ENCODE measurements around the gene CNST. TPM values are rescaled to one million over a fixed set of nuclear protein-coding genes. Genes with fewer than 3 reads are reported as not detected.

CNST gene
- total and polyA plus RNA-seq, 9 donors = 8.7 to 31.2 (median 22.4) TPM

DNA sequence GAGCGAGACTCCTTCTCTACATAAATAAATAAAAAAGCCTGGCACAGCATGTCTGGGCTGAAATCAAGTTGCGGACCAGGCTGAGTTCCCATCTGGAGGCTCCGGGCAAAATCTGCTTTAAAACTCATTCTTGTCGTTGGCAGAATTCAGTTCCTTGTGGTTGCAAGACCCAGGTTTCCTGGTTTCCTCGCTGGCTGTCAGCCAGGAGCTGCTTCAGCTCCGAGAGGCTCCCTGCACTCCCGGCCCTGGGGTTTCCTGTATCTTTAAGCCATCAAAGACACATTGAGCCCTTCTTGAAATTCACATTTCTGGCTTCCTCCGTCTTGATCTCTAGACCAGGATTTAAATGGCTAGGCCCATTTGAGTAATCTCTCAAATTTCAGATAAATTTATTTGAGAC is 137.3 kb downstream of the CNST start:
- Histone ChIP-seq H3K27ac (no peak overlapping the region), H3K27me3 (no peaks in the 10 kb centered on the region), H3K36me3 (no peaks in the 10 kb centered on the region), H3K4me3 (no peak overlapping the region), H3K4me1 (ENCODE audit: insufficient read depth) (peaks cover 1% of the 10 kb centered on the region), H3K9me3 (no peaks in the 10 kb centered on the region)
- no peak for DNase-seq
- intact Hi-C loops (cut with DNase I) = no loop called here
- TF ChIP-seq, protein P1, sequence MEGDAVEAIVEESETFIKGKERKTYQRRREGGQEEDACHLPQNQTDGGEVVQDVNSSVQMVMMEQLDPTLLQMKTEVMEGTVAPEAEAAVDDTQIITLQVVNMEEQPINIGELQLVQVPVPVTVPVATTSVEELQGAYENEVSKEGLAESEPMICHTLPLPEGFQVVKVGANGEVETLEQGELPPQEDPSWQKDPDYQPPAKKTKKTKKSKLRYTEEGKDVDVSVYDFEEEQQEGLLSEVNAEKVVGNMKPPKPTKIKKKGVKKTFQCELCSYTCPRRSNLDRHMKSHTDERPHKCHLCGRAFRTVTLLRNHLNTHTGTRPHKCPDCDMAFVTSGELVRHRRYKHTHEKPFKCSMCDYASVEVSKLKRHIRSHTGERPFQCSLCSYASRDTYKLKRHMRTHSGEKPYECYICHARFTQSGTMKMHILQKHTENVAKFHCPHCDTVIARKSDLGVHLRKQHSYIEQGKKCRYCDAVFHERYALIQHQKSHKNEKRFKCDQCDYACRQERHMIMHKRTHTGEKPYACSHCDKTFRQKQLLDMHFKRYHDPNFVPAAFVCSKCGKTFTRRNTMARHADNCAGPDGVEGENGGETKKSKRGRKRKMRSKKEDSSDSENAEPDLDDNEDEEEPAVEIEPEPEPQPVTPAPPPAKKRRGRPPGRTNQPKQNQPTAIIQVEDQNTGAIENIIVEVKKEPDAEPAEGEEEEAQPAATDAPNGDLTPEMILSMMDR (IDR thresholded peaks at IDR 0.05) = no peak
- TF ChIP-seq POLR2A (IDR thresholded peaks at IDR 0.05) = no peak
- no peak for TF ChIP-seq EP300 (IDR thresholded peaks at IDR 0.05)
- WGBS, 3 donors = 64 to 66% (median 65%) methylated on average over 8 of the region's 8 CpGs

DNA sequence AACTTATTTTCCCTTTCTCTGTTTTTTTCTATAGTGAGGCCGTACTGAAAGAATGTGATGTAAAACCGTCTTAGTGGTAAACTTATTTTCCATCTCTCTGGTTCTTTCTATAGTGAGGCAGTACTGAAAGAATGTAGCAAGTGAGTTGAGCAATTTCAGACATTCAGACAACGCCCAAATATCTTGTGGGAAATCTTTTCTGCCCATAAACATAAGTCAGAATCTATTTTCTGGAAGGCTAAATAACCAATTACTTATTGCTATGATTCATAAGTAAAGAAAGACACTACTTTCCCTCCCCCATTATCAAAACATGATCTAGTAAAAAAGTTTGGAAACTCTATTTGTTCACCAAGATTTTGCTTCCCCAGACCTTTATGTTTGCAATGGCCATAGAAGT is 139.1 kb downstream of the CNST start:
- Histone ChIP-seq H3K4me1 (ENCODE audit: insufficient read depth) (no peaks in the 10 kb centered on the region), H3K4me3 (no peak overlapping the region), H3K9me3 (no peaks in the 10 kb centered on the region), H3K36me3 (no peaks in the 10 kb centered on the region), H3K27ac (no peak overlapping the region), H3K27me3 (no peaks in the 10 kb centered on the region)
- intact Hi-C loops (cut with DNase I) = no loop called here
- 69 to 73% (median 72%) methylated on average over 3 of the region's 3 CpGs for WGBS, 3 donors
- TF ChIP-seq, protein P1 (IDR thresholded peaks at IDR 0.05) = no peak
- TF ChIP-seq EP300 (IDR thresholded peaks at IDR 0.05) (no peak), POLR2A (IDR thresholded peaks at IDR 0.05) (no peak)
- no peak for DNase-seq

DNA sequence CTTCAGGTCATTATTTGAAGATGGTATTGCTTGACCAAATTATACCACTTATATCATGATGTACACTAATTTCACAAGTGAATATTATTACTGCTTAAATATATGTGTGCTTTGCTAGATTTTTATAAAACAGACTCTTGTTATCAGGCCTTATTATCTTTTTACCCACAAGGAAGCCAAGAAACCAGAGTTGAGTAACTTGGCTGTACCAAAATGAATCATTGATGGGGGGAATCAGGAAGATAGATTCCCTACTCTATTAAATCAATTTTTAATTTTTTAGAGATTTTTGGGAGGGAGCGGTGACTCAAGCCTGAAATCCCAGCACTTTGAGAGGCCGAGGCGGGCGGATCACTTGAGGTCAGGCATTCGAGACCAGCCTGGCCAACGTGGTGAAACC is 141.9 kb downstream of the CNST start:
- Histone ChIP-seq H3K4me3 (no peak overlapping the region), H3K27ac (no peak overlapping the region), H3K36me3 (no peaks in the 10 kb centered on the region), H3K27me3 (no peaks in the 10 kb centered on the region), H3K4me1 (ENCODE audit: insufficient read depth) (no peaks in the 10 kb centered on the region), H3K9me3 (no peaks in the 10 kb centered on the region)
- intact Hi-C loops (cut with DNase I) = no loop called here
- DNase-seq = no peak
- WGBS, 3 donors = 89 to 94% (median 91%) methylated on average over 6 of the region's 6 CpGs
- TF ChIP-seq POLR2A (IDR thresholded peaks at IDR 0.05) (no peak), EP300 (IDR thresholded peaks at IDR 0.05) (no peak)
- TF ChIP-seq, protein P1 (IDR thresholded peaks at IDR 0.05) = no peak

DNA sequence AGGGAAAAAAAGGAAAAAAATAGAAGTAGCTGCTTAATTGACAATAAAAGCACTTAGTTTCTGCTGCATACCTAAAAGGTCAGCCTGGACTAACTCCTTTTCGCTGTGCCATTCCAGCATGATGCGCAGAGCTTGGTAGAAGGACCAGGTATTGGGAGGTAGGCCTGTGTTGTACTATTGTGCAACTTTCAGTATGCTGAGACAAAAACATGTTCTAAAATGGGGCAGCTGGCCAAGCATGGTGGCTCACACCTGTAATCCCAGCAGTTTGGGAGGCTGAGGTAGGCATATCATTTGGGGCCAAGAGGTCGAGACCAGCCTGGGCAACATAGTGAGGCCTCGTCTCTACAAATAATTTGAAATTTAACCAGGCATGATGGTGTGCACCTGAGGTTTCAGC is 142.9 kb downstream of the CNST start:
- TF ChIP-seq POLR2A (IDR thresholded peaks at IDR 0.05) = no peak
- TF ChIP-seq EP300 (IDR thresholded peaks at IDR 0.05) = no peak
- intact Hi-C loops (cut with DNase I) = no loop called here
- Histone ChIP-seq H3K27me3 (no peaks in the 10 kb centered on the region), H3K4me1 (ENCODE audit: insufficient read depth) (no peaks in the 10 kb centered on the region), H3K36me3 (no peaks in the 10 kb centered on the region), H3K4me3 (no peak overlapping the region), H3K27ac (no peak overlapping the region), H3K9me3 (no peaks in the 10 kb centered on the region)
- DNase-seq = no peak
- 83 to 90% (median 90%) methylated on average over 4 of the region's 4 CpGs for WGBS, 3 donors

DNA sequence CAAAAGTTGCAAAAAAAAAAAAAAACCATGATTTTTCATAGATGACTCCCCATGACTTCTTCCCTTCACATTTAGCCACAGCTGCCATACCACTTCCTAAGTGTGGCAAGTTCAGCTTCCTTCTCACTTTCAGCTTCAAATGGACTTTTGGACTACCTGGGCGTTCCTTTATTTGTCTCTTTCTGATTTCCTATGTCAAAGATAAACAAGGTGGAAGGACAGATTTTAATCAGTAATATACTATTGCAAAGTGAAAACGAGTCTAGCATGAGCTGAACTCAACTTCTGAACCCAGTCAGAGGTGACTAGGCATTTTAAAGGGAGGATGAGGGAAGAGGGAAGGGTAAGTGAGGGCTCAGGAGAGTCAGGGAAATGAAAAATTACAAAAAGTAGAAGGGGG is 143.6 kb downstream of the CNST start:
- DNase-seq = no peak
- Histone ChIP-seq H3K4me1 (ENCODE audit: insufficient read depth) (no peaks in the 10 kb centered on the region), H3K27ac (no peak overlapping the region), H3K9me3 (no peaks in the 10 kb centered on the region), H3K27me3 (no peaks in the 10 kb centered on the region), H3K36me3 (no peaks in the 10 kb centered on the region), H3K4me3 (no peak overlapping the region)
- intact Hi-C loops (cut with DNase I) = no loop called here
- WGBS, 3 donors = 53 to 79% (median 58%) methylated on average over 2 of the region's 2 CpGs
- TF ChIP-seq POLR2A (IDR thresholded peaks at IDR 0.05) (no peak), EP300 (IDR thresholded peaks at IDR 0.05) (no peak)
- TF ChIP-seq, protein P1 (IDR thresholded peaks at IDR 0.05) = no peak
